Ovary (tissue), 3 donors: ENCODE measurements around the gene ZNF239.

Experiments used
- EP300 ChIP-seq: sonication (generic); formaldehyde crosslinking; IDR thresholded peaks from one replicate; pipeline ENCODE4 v1.6.1; 2017; ENCODE audit warnings: antibody characterized with exemption
- POLR2A ChIP-seq: fragments of 450-650 bp; IDR thresholded peaks from one replicate; pipeline ENCODE4 v1.6.1; 2017; ENCODE audit warnings: antibody characterized with exemption, mild to moderate bottlenecking, moderate library complexity
- TF ChIP-seq, protein P1 (sequence below), 3 donors: fragments of 450-650 bp in 2 of 3; fragments of 200-600 bp in 1 of 3; IDR thresholded peaks; one replicate each; pipeline versions ENCODE4 v1.5.1 to v1.8.0; 2016 to 2022; ENCODE audit warnings: antibody characterized with exemption in 3 of 3, mild to moderate bottlenecking in 1 of 3
- donor health status: DM: no; HTN: no; CAD: no.

GRCh38 chr10:43574906-43575305 lies 490 bp upstream of the ZNF239 start:
- TF ChIP-seq POLR2A (no peak), EP300 (no peak)
- TF ChIP-seq, protein P1, sequence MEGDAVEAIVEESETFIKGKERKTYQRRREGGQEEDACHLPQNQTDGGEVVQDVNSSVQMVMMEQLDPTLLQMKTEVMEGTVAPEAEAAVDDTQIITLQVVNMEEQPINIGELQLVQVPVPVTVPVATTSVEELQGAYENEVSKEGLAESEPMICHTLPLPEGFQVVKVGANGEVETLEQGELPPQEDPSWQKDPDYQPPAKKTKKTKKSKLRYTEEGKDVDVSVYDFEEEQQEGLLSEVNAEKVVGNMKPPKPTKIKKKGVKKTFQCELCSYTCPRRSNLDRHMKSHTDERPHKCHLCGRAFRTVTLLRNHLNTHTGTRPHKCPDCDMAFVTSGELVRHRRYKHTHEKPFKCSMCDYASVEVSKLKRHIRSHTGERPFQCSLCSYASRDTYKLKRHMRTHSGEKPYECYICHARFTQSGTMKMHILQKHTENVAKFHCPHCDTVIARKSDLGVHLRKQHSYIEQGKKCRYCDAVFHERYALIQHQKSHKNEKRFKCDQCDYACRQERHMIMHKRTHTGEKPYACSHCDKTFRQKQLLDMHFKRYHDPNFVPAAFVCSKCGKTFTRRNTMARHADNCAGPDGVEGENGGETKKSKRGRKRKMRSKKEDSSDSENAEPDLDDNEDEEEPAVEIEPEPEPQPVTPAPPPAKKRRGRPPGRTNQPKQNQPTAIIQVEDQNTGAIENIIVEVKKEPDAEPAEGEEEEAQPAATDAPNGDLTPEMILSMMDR (IDR thresholded peaks at IDR 0.05), result no peak
